Measurements from ENCODE around the gene PDE7B. TPM values are rescaled to one million over a fixed set of nuclear protein-coding genes. Genes with fewer than 3 reads are reported as not detected.

Gene PDE7B
- total RNA-seq (21.5 and 22.1 TPM in 2 replicates), polyA plus RNA-seq (7.9 and 14.2 TPM in 2 replicates), polyA minus RNA-seq (ENCODE audit: low replicate concordance) (2.7 and 26.0 TPM in 2 replicates)
- polyA plus RNA-seq (2012) = 5.9 and 8.1 TPM in 2 replicates

- peak within 1 kb of the TSS; percentile 1 for H3K9ac ChIP-seq (ENCODE audit: insufficient read depth, low read length)
- H3K27ac ChIP-seq (ENCODE audit: insufficient read depth, low read length) = peak within 1 kb of the TSS; percentile 65
- TF ChIP-seq EZH2 (IDR thresholded peaks at IDR 0.05; ENCODE audit: low read length, missing control alignments) (no peak), CTCF (conservative IDR thresholded peaks at IDR 0.05 in 1 of 2, IDR thresholded peaks at IDR 0.05 in 1 of 2; ENCODE audit: low read depth in 1 of 2, low read length in 2 of 2) (no peak)
These were observed at the start of gene PDE7B for GRCh38 chr6:135851442-135852271. Gene PDE7B (plus strand): TSS chr6:135851701.

GRCh38 chr6:135801755-135802465 lies 49.6 kb upstream of the PDE7B start:
- no peak overlapping the region for H3K27ac ChIP-seq (ENCODE audit: insufficient read depth, low read length)
- H3K4me1 ChIP-seq (ENCODE audit: control insufficient read depth, extremely low read depth, insufficient read depth, low read length) = no peaks in the 10 kb centered on the region
- no peak overlapping the region for H2AFZ ChIP-seq (ENCODE audit: low read length)
- H3K79me2 ChIP-seq (ENCODE audit: control insufficient read depth, insufficient read depth, low read length) = no peaks in the 10 kb centered on the region
- no peaks in the 10 kb centered on the region for H3K27me3 ChIP-seq (ENCODE audit: control insufficient read depth, insufficient read depth, low read length)
- no peak for TF ChIP-seq CTCF (conservative IDR thresholded peaks at IDR 0.05 in 1 of 2, IDR thresholded peaks at IDR 0.05 in 1 of 2; ENCODE audit: low read depth in 1 of 2, low read length in 2 of 2)
- no peak for TF ChIP-seq EZH2 (IDR thresholded peaks at IDR 0.05; ENCODE audit: low read length, missing control alignments)
- no peaks in the 10 kb centered on the region for H3K9me3 ChIP-seq (ENCODE audit: control insufficient read depth, insufficient read depth, low read depth, low read length)
- peak in 1 of 2 donors; percentile 4 for DNase-seq (ENCODE audit: low read depth in 2 of 2)
- H3K9ac ChIP-seq (ENCODE audit: insufficient read depth, low read length) = no peak overlapping the region
- no peak overlapping the region for H3K4me3 ChIP-seq (replicated peaks in 1 of 4; ENCODE audit: control extremely low read depth in 1 of 4, insufficient read depth in 1 of 4, low read depth in 3 of 4, low read length in 4 of 4)
- no peaks in the 10 kb centered on the region for H4K20me1 ChIP-seq (ENCODE audit: control insufficient read depth, extremely low read depth, insufficient read depth, low read length)
- no peaks in the 10 kb centered on the region for H3K36me3 ChIP-seq (ENCODE audit: control insufficient read depth, insufficient read depth, low read length)
- H3K4me2 ChIP-seq (ENCODE audit: extremely low read depth, insufficient read depth, low read length) = no peak overlapping the region

More at GRCh38 chr6:135851442-135852271, at the start of gene PDE7B:
- Histone ChIP-seq H3K36me3 (ENCODE audit: control insufficient read depth, insufficient read depth, low read length) (no peaks in the 10 kb centered on the region), H3K4me1 (ENCODE audit: control insufficient read depth, extremely low read depth, insufficient read depth, low read length) (peaks cover 3% of the 10 kb centered on the region), H4K20me1 (ENCODE audit: control insufficient read depth, extremely low read depth, insufficient read depth, low read length) (no peaks in the 10 kb centered on the region), H3K27me3 (ENCODE audit: control insufficient read depth, insufficient read depth, low read length) (no peaks in the 10 kb centered on the region), H3K4me2 (ENCODE audit: extremely low read depth, insufficient read depth, low read length) (peak within 1 kb of the TSS; percentile 82), H3K79me2 (ENCODE audit: control insufficient read depth, insufficient read depth, low read length) (no peaks in the 10 kb centered on the region), H3K9me3 (ENCODE audit: control insufficient read depth, insufficient read depth, low read depth, low read length) (no peaks in the 10 kb centered on the region), H3K4me3 (replicated peaks in 1 of 4; ENCODE audit: control extremely low read depth in 1 of 4, insufficient read depth in 1 of 4, low read depth in 3 of 4, low read length in 4 of 4) (peak within 1 kb of the TSS; percentile 32 to 86 (median 52)), H2AFZ (ENCODE audit: low read length) (no peak within 1 kb of the TSS)
- peak; percentile 98 to 99 for DNase-seq (ENCODE audit: low read depth in 2 of 2)

GRCh38 chr6:135810486-135810885 lies 41.0 kb upstream of the PDE7B start:
- no peak overlapping the region for H3K4me3 ChIP-seq (replicated peaks in 1 of 4; ENCODE audit: control extremely low read depth in 1 of 4, insufficient read depth in 1 of 4, low read depth in 3 of 4, low read length in 4 of 4)
- H3K9me3 ChIP-seq (ENCODE audit: control insufficient read depth, insufficient read depth, low read depth, low read length) = no peaks in the 10 kb centered on the region
- H3K79me2 ChIP-seq (ENCODE audit: control insufficient read depth, insufficient read depth, low read length) = no peaks in the 10 kb centered on the region
- H3K36me3 ChIP-seq (ENCODE audit: control insufficient read depth, insufficient read depth, low read length) = no peaks in the 10 kb centered on the region
- no peak overlapping the region for H3K27ac ChIP-seq (ENCODE audit: insufficient read depth, low read length)
- H3K9ac ChIP-seq (ENCODE audit: insufficient read depth, low read length) = no peak overlapping the region
- no peak for DNase-seq (ENCODE audit: low read depth in 2 of 2)
- H2AFZ ChIP-seq (ENCODE audit: low read length) = no peak overlapping the region
- TF ChIP-seq CTCF (conservative IDR thresholded peaks at IDR 0.05 in 1 of 2, IDR thresholded peaks at IDR 0.05 in 1 of 2; ENCODE audit: low read depth in 1 of 2, low read length in 2 of 2) = no peak
- TF ChIP-seq EZH2 (IDR thresholded peaks at IDR 0.05; ENCODE audit: low read length, missing control alignments) = no peak
- H4K20me1 ChIP-seq (ENCODE audit: control insufficient read depth, extremely low read depth, insufficient read depth, low read length) = no peaks in the 10 kb centered on the region
- no peaks in the 10 kb centered on the region for H3K4me1 ChIP-seq (ENCODE audit: control insufficient read depth, extremely low read depth, insufficient read depth, low read length)
- no peak overlapping the region for H3K4me2 ChIP-seq (ENCODE audit: extremely low read depth, insufficient read depth, low read length)
- H3K27me3 ChIP-seq (ENCODE audit: control insufficient read depth, insufficient read depth, low read length) = no peaks in the 10 kb centered on the region

All from fibroblast of lung (primary cell).